ENCODE results near the gene PDGFB.

PDGFB gene

DNA sequence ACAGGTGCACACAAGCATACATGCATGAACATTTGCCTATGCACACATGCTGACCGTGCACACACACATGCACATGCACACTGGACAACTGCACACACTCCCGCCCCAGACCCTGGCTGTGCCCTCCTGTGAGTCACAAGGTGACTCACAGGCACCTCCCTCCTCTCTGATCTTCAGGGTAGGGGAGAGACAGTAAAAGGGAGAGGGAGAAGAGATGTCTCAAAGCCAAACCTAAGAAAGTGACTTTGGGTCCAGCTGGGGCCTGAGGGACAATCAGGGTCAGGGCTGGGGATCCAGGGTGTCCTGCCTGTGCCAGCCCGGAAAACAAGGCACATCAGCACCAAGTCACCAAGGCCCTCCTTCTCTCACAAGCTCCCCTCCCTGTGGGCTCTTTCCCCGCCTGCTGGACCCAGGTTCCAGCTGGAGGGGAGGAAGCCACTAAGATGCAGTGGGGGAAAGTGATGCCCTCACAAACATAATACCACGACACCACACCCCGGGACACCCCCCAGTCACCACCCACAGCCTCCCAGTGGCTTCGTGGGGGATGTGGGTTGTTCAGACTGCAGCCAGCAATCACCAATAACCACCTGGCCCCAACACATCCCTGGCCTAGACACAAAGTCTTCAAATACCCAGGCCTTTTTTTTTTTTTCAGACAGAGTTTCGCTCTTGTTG lies 39.3 kb downstream of the PDGFB start:
- no peak for DNase-seq (ENCODE audit: low read depth)

DNA sequence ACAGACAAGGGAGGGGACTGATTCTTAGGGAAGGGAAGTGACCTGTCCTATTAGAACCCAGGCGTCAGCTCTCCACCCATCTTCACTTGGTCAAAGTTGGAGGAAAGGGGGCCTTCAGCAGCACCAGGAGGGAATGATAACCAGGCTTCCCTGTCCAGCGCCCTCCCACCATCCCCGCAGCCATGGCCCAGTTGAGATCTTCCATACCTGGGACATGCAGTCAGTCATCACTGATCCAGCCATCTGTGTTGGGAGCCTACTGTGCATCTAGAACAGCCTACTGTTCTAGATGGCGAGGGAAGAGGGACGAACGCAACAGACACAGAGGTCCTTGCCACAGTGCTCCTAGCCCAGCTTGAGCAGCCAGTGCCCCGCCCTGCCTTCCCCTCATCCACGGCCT lies 40.6 kb downstream of the PDGFB start:
- DNase-seq (ENCODE audit: low read depth), result no peak

DNA sequence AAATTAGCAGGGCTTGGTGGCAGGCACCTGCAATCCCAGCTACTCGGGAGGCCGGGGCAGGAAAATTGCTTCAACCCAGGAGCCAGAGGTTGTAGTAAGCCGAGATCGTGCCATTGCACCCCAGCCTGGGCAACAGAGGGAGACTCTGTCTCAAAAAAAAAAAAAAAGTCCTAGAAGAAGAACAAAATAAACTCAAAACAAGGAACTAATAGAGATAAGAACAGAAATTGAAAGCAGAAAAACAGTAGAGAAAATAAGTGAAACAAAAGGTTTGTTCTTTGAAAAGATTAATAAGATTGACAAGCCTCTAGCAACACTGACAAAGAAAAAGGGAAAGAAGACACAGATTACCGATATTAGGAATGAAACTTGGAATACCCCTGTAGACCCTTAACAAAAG lies 47.2 kb downstream of the PDGFB start:
- no peak for DNase-seq (ENCODE audit: low read depth)

DNA sequence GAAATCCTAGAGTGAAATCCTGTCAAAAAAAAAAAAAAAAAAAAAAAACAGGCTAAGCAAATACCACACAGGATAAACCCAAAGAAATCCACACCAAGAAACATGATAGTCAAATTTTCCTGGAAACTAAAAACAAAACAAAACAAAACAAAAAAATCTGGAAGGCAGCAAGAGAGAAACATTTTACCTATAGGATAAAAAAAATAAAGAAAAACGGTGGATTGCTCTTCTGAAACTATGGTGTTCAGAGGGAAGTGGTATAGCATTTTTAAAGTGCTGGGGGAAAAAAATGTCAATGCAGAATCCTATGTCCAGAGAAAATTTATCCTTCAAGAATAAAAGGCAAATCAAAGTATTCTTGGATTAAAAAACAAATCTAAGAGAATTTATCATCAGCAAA lies 50.7 kb downstream of the PDGFB start:
- DNase-seq (ENCODE audit: low read depth), result no peak

DNA sequence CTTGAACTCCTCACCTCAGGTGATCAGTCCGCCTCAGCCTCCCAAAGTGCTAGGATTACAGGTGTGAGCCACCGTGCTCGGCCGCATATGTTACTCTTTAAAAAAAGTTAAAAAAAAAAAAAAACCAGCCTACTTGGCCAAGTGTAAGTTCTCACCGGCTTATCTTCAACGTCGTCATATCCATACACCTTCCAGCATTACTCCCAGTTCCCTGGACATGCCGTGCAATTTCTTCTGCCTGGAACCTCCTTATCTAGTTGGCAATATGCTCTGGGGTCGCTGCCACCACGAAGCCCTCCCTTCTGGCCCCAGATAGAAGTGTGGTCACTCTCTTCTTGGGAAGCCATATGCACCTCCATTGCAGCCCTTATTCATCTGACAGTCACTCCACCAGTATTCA lies 56.0 kb downstream of the PDGFB start:
- DNase-seq (ENCODE audit: low read depth), result no peak

DNA sequence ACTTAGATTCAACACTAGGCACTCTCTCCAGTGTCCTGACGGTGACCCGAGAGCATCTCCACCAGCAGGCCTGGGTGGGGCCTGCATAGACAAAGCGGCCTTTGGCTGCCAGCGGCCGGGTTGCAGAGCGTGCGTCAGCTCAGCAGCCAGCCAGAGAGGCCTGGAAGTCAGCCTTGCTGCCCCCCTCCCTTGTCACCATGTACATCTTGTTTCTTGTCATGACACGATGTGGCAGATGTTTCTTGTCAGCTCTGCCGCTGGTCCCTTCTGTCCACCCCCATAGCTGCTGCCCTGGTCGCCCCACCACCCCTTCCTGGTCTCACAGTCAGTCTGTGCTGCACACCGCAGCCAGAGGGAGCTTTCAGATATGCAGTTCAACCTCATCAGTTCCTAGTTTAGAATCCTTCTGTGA lies 59.2 kb downstream of the PDGFB start:
- DNase-seq (ENCODE audit: low read depth), result no peak

DNA sequence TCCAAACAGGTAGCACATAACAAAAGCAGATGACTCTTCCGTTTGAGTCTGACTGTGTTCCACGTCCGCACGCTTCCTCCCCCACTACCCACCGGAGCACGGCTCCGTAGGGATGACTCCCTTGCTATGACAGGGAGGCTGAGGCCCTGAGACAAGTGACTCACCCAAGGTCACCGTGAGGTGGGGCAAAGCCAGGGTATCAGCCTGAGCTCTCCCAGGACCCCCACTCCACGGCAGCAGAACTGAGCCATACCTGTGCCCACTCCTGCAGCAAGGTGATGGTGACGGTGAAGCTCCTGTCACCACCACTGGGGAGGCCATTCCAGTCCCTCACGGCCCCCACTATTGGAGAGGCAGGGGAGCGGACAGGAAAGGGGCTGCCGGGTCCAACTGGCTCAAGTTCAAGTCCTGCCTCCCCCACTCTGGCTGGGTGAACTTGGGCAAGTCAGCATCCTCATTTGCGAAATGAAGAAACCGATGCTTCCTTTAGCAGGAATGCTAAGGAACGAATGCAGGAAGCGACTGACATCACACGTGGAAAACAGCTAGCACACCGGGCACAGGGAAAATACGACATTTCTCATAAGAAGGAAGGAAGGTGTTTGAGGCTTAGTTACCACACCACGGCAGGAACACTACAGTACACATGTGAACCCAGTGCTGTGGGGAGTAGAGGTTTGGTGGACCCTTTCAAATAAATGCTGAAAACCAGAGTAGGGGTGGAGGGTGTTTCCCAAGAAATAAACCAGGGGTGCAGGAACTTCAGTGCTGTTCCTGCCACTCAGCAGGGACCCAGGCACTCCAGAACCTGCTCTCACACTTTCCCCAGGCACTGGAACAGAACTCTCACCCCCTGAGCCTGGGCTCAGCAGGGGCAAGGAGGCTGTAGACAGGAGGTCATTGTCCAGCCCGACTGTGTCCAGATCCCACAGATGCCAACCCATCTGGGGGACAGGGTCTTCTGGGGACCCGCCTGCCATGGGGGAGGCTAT lies 59.9 kb downstream of the PDGFB start:
- no peak for DNase-seq (ENCODE audit: low read depth)

DNA sequence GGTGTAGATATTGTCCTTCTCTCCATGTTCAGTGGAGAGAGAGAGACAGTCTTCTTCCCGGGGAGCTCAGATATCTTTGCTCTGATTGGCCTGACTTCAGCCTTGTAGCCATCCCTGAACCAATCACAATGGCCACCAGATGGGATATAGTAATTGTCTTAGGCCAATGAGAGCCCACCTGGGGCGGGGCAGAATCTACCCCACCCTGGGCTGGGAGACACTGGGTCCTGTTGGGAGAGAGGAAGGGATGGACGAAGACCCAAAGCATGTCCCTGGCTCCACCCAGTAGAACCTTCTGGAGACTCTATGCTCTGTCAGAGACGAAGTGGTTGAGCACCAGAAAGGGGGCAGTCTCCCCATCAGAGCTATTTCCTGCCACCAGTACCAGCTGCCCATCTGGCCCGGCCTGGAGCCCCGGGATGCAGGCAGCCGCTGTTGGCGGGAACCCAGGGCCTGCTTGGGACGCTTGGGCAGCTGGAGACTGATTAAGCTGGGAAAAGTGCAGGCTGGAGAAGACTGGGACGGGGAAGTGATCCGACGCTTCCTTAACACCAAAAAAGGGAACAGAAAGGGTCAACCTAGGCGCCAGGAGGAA lies 60.7 kb downstream of the PDGFB start:
- DNase-seq (ENCODE audit: low read depth), result no peak

DNA sequence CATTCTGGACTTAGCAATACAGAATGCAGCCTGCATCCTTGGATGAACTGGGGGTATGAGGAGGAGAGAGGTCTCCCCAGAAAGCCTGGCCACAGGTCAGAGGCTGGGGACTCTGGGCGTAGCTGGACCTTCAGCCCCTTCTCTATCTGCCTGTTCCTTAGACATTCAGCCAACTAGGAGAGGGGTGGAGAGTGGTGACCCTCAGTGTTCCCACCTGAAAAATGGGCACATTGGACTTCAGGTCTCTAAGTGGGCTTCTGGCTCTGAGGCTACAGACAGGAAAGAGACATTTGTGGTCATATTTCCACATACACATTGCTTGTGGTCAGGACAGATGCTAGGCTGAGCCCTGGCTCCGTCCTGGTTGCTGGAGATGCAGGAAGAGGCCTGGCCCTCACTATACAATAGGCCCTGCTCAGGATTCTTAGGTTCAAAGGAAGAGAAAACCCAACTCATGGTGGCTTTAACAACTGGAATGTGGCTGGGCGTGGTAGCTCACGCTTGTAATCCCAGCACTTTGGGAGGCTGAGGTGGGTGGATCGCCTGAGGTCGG lies 62.2 kb downstream of the PDGFB start:
- no peak for DNase-seq (ENCODE audit: low read depth)

DNA sequence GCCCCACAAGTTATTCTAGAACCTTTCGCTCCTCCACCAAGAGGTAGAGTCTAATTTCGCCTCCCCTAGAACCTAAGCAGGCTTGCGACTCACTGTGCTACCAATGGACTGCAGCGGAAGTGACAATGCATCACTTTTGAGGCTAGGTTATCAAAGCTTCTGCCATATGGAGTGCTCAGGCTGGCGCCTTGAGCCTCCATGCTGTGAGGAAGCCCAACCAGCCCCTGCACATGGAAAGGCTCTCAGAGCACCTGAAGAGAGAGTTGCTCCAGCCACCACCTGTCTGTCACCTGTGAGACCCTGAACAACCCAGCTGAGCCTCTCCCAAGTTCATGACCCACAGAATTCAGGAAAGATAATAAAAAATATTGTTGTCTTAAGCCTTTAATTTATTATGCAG lies 63.0 kb downstream of the PDGFB start:
- no peak for DNase-seq (ENCODE audit: low read depth)

DNA sequence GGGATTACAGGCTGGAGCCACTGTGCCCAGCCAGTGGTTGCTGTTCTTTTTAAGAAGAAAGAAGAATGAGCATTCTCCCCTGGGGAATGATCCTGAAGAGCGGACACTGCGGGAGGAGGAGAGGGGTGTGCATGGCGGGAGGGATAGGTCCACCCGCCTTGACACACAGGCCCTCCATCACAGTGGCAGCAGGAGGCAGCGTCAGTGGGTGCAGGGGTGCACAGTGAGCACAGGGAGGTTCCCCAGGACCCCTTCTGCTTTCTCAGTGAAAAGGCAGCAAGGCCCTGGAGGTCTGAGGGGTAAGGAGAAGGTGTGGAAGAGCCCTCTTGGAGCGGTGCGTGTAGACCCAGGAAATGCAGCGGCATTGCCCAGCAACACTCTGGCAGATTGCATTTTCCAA lies 63.4 kb downstream of the PDGFB start:
- no peak for DNase-seq (ENCODE audit: low read depth)

DNA sequence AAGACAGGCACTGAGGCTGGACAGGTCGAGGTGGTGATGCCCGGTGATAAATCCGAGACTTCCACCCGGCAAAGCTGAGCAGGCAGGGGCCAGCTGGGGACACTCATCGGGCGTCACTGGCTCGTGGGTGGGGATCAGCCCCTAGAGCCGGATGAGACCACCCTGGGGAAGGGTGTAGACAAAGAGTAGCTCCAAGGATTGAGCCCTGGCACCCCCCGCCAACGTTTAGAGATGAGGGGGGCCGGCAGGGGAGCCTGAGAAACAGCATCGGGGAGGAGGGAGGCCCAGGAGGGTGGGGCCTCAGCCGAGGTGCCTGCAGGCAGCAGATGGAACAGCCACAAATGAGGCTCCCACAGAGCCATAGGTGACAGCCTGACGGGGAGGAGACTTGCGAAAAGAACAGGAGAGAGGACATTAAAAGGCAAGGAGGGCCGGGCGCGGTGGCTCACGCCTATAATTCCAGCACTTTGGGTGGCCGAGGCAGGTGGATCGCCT lies 64.9 kb downstream of the PDGFB start:
- DNase-seq (ENCODE audit: low read depth), result no peak

DNA sequence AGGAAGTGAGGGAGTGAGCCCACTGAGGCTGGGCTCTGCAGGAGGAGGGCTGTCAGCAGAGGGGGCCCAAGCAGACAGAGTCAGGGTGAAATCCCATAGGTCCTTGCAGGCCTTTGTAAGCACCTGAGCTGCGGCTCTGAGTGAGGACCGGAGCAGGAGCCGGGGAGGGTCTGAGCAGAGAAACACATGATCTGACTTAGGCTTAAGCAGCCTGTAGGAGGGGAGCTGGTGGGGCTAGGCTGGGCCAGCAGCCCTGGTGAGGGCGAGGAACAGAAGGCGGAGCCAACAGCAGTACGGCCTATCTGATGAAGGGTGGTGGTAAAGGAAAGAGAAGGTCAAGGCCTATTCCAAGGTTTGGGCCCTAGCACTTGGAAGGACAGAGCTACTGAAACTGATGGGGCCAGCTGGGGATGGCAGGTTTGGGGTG lies 65.4 kb downstream of the PDGFB start:
- no peak for DNase-seq (ENCODE audit: low read depth)

DNA sequence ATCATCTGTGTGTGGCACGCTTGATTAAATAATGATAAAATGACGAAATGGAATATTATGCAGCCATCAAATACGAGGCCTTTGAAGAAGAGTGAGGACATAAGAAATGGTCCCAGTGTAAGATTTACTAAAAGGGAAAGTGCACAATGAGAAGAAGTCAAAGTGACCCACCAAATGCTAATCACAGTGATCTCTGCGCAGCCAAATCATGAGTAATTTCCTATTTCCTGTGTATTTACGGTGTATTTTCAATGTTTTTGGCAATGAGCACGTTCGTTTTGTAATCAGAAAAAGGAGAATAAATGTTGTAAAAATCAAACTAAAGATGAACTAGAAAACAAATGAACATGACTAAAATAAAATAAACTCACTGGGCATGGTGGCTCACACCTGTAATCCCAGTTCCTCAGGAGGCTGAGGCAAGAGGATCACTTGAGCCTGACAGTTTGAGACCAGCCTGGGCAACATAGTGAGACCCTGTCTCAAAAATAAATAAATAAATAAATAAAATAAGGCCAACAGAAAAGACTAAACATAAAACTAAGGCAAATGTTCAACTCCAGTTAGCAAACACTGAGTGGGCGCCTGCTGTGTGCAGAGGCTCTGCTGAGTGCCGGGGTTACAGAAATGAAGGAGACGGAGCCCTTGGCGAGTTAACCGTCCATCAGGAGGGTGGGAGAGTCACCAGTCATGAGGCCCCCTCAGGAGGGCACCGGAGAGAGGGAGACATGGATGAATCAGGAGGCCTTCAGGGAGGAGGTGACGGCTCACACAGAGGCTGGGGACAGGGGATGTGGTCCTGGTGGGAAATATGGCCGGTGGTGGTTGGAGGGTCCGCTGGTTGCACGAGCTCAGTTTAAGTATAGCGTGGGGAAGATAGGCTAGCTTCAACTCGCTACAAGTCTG lies 66.3 kb downstream of the PDGFB start:
- DNase-seq (ENCODE audit: low read depth), result no peak

DNA sequence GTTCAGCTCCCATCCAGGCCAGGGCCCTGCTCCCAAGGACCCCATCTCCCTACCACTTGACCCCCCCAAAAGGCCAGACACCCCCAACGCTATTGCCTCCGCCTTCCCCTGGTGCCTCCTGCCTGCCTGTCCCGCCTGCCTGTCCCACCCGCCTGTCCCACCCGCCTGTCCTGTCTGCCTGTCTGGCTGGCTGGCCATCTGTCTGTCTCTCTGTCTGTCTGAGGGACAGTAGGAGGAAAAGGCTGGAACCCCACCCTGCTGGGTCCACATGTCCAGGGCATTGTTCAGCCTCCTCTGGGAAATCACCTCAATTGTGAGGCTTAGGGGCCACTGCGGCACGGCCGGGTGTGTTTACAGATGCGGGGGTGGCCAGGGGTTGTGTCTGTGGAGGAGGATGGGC lies 67.0 kb downstream of the PDGFB start:
- DNase-seq (ENCODE audit: low read depth), result no peak

DNA sequence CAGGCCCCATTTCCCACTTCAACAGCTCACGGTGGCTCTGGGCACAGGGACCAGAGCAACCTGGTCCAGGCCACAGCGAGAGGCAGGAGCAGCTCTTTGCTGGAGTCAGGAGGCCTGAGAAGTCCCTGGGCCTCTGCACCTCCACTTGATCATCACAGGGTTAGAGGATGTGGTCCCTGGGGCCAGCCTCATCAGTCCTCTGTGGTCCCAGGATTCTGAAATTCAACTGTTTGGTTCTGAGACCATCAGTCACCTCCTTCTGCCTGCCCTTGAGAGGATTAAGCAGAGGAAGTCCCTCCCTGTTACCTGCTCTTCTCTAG lies 67.4 kb downstream of the PDGFB start:
- no peak for DNase-seq (ENCODE audit: low read depth)

DNA sequence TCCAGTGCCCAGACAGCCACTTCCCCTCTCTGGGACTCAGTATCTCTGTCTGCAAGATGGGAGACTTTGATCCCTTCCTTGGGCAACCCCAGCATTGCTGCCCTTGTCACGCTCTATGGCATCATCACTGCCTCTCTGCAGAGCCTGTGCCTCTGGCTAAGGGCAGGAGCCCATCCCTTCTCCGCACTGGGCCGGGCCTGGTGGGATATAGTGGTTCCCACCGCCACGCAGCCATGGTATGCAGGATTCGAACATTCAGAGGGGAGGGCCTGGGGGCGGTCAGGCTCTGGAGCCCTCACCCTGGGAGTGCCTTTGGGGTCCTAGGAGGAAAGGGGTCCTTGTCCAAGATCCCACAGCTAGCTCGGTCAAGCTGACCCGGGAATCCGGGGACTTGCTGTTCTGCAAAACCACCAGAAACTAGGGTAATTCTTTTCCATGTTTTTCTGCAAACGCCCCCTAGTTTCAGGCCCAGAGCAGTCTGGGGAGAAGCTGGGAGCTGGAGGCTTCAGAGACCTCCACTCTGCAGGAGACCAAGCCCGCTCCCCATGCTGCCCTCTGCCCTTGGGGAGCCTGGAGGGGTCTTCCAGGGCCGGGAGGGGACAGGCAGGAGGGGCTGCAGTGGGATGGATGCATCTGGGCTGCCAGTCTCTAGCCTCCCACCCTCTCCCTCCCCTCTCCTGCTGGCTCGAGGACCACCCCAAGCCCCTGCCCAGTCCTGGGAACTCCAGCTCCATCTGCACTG lies 67.9 kb downstream of the PDGFB start:
- DNase-seq (ENCODE audit: low read depth), result no peak

DNA sequence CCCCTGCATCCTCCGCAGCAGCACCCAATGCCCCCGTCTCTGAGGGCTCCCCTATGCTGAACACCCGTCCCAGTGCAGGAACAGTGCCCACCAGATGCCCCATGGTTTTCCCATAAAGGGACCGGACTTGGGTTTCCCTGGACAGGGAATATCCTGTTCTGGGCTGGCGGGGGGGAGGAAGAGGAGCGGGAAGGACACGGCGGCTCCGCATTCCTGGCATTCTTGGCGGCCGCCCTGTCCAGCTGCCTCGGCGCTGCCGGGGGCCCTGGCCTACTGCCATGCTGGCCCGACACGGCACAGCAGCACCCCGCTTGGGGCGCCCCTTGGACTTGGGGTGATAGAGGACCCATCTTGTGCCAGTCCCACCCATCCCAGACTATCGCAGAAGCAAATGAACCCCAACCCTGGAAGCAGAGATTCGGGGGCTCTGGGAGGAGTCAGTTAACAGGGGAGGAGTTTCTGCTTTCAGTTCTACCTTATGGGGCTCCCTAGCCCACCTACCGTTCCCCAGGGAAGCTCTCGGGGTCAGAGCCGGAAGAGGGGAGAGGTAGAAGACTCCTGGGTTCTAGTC lies 68.6 kb downstream of the PDGFB start:
- DNase-seq (ENCODE audit: low read depth), result no peak

DNA sequence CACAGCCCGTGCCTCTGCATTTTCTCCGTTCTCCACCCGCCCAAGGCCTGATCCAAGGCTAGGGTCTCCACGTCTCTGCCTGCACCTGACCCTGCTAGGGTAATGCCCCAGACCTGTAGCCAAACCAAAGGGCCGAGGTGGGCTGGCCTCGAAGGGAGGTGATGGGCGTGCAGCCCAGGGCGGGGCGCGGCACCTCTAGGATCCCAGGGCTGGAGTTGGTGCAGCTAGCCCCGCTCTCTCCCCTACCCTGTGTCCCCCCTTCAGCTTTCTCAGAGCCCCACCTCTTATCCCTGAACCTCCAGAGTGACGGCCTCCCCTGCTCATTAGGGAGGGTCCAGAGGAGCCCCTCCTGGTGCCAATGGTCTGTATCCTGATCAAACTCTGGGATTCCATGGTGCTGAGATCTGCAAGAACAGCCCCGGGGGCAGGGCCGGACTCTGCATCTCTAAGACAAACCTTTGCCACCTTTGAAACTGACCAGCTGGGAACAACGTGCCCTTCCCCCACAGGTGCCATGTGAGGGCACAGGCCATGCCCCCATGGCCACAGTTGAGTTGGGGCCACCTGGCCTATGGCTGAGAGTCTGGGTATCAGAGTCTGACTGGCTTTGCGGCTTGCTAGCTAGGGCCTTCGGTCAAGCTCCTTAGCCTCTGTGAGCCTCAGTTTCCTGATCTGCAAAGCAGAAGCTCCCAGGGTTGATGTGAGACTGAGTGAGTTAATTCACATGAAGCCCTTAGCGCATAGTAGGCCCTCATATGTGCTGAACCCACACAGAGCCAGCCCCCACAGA lies 69.2 kb downstream of the PDGFB start:
- DNase-seq (ENCODE audit: low read depth), result no peak

Measured in activated T-cell treated with anti-CD3 and anti-CD28 coated beads for 1 hour (primary cell).